Mesendoderm (in vitro differentiated cells): Measurements from ENCODE around the gene FOXD2.

Experiments used
- DNase-seq: peaks from one replicate; pipeline ENCODE4 v3.0.0; 2013
- H2AK5ac ChIP-seq: 2 replicates; pipeline ENCODE4 v1.6.1; 2013; ENCODE audit warnings: low read length, inconsistent platforms
- H2BK120ac ChIP-seq: 2 replicates; pipeline ENCODE4 v1.6.1; 2013; ENCODE audit warnings: low read depth, mild to moderate bottlenecking, low read length, moderate library complexity, mixed read lengths
- H2BK15ac ChIP-seq: replicated peaks from 2 replicates; pipeline ENCODE4 v1.6.1; 2013; ENCODE audit warnings: low read depth, mild to moderate bottlenecking, moderate library complexity
- H2BK5ac ChIP-seq: 2 replicates; pipeline ENCODE4 v1.6.1; 2013; ENCODE audit warnings: low read length, inconsistent platforms
- H3K18ac ChIP-seq: 2 replicates; pipeline ENCODE4 v1.6.1; 2013; ENCODE audit warnings: mild to moderate bottlenecking, low read length, mixed read lengths
- H3K23ac ChIP-seq: one replicate; pipeline ENCODE4 v1.6.1; 2013; ENCODE audit warnings: low read length
- H3K27ac ChIP-seq: 2 replicates; pipeline ENCODE4 v1.5.1; 2013; ENCODE audit warnings: low read depth, mild to moderate bottlenecking, inconsistent platforms, low read length, moderate library complexity
- H3K27me3 ChIP-seq: 2 replicates; pipeline ENCODE4 v1.6.1; 2013; ENCODE audit warnings: low read length, control low read depth, mild to moderate bottlenecking, inconsistent platforms; ENCODE audit not compliant: insufficient read depth, poor library complexity
- H3K36me3 ChIP-seq: 2 replicates; pipeline ENCODE4 v1.6.1; 2013; ENCODE audit warnings: low read length, inconsistent platforms; ENCODE audit not compliant: control insufficient read depth, insufficient read depth
- H3K4ac ChIP-seq: one replicate; pipeline ENCODE4 v1.6.1; 2013; ENCODE audit warnings: low read depth, mild to moderate bottlenecking, low read length, moderate library complexity
- H3K4me1 ChIP-seq: 2 replicates; pipeline ENCODE4 v1.6.1; 2013; ENCODE audit warnings: low read depth, low read length, inconsistent platforms; ENCODE audit not compliant: control insufficient read depth
- H3K4me2 ChIP-seq: 2 replicates; pipeline ENCODE4 v1.6.1; 2013; ENCODE audit warnings: low read length
- H3K4me3 ChIP-seq: 2 replicates; pipeline ENCODE4 v1.5.1; 2013; ENCODE audit warnings: mild to moderate bottlenecking, low read length
- H3K56ac ChIP-seq: one replicate; pipeline ENCODE4 v1.6.1; 2013; ENCODE audit warnings: low read length
- H3K79me1 ChIP-seq: 2 replicates; pipeline ENCODE4 v1.6.1; 2013; ENCODE audit warnings: low read length, inconsistent platforms
- H3K79me2 ChIP-seq: 2 replicates; pipeline ENCODE4 v1.6.1; 2013; ENCODE audit warnings: mild to moderate bottlenecking, low read length; ENCODE audit not compliant: control insufficient read depth, insufficient read depth
- H3K9ac ChIP-seq: 2 replicates; pipeline ENCODE4 v1.6.1; 2013; ENCODE audit warnings: low read length, inconsistent platforms
- H4K5ac ChIP-seq: one replicate; pipeline ENCODE4 v1.6.1; 2013; ENCODE audit warnings: low read length
- H4K8ac ChIP-seq: one replicate; pipeline ENCODE4 v1.6.1; 2013; ENCODE audit warnings: low read depth, mild to moderate bottlenecking, control low read depth, low read length, moderate library complexity
- WGBS: extraction: QIAGEN DNeasy Blood & Tissue Kit; methylation state at CpG from one replicate; pipeline ENCODE4 v1.1.7; 2013; ENCODE audit warnings: low lambda C conversion rate, missing lambda C conversion rate; ENCODE audit not compliant: insufficient coverage; ENCODE audit errors: extremely low coverage; 5-methylcytosine and 5-hydroxymethylcytosine counted together

FOXD2 gene

GRCh38 chr1:47396671-47397196, 41.1 kb upstream of the FOXD2 start:
- Histone ChIP-seq H3K79me2 (no peaks in the 10 kb centered on the region), H3K27me3 (no peaks in the 10 kb centered on the region), H3K79me1 (no peaks in the 10 kb centered on the region), H3K4ac (no peak overlapping the region), H3K4me1 (no peaks in the 10 kb centered on the region), H3K4me2 (no peak overlapping the region), H2BK5ac (no peak overlapping the region), H3K56ac (no peak overlapping the region), H3K27ac (no peak overlapping the region), H4K8ac (no peak overlapping the region), H3K18ac (no peak overlapping the region), H3K4me3 (no peak overlapping the region), H3K36me3 (no peaks in the 10 kb centered on the region), H2BK120ac (no peak overlapping the region), H3K9ac (no peak overlapping the region), H2AK5ac (no peak overlapping the region), H3K23ac (no peak overlapping the region), H4K5ac (no peak overlapping the region), H2BK15ac (no peak overlapping the region)
- DNase-seq: no peak
- no CpG with 5 or more reads among the region's 6 CpGs for WGBS

- no peak overlapping the region for H4K5ac ChIP-seq
- H3K79me2 ChIP-seq: no peaks in the 10 kb centered on the region
- no peak overlapping the region for H2BK120ac ChIP-seq
- DNase-seq: no peak
- H4K8ac ChIP-seq: no peak overlapping the region
- no peak overlapping the region for H3K9ac ChIP-seq
- no peaks in the 10 kb centered on the region for H3K27me3 ChIP-seq
- WGBS: no CpG with 5 or more reads among the region's 4 CpGs
- H3K36me3 ChIP-seq: no peaks in the 10 kb centered on the region
- no peak overlapping the region for H3K4me3 ChIP-seq
- no peak overlapping the region for H3K56ac ChIP-seq
- no peak overlapping the region for H2BK15ac ChIP-seq
- H3K4me2 ChIP-seq: no peak overlapping the region
- no peak overlapping the region for H2BK5ac ChIP-seq
- H3K4me1 ChIP-seq: no peaks in the 10 kb centered on the region
- H3K23ac ChIP-seq: no peak overlapping the region
- no peak overlapping the region for H3K4ac ChIP-seq
- H3K27ac ChIP-seq: no peak overlapping the region
- H2AK5ac ChIP-seq: no peak overlapping the region
- H3K18ac ChIP-seq: no peak overlapping the region
- H3K79me1 ChIP-seq: no peaks in the 10 kb centered on the region
Observed at GRCh38 chr1:47399138-47399845, 38.6 kb upstream of the FOXD2 start.

GRCh38 chr1:47399846-47400155, 38.0 kb upstream of the FOXD2 start:
- Histone ChIP-seq H2BK120ac (no peak overlapping the region), H3K23ac (no peak overlapping the region), H2BK5ac (no peak overlapping the region), H2AK5ac (no peak overlapping the region), H3K4me1 (no peaks in the 10 kb centered on the region), H3K56ac (no peak overlapping the region), H3K9ac (no peak overlapping the region), H3K4ac (no peak overlapping the region), H3K4me2 (no peak overlapping the region), H3K27ac (no peak overlapping the region), H3K36me3 (no peaks in the 10 kb centered on the region), H3K27me3 (no peaks in the 10 kb centered on the region), H4K5ac (no peak overlapping the region), H3K79me2 (no peaks in the 10 kb centered on the region), H3K4me3 (no peak overlapping the region), H4K8ac (no peak overlapping the region), H3K79me1 (no peaks in the 10 kb centered on the region), H2BK15ac (no peak overlapping the region), H3K18ac (no peak overlapping the region)
- no CpG with 5 or more reads among the region's 4 CpGs for WGBS
- DNase-seq: no peak

GRCh38 chr1:47401761-47402160, 36.1 kb upstream of the FOXD2 start:
- Histone ChIP-seq H2BK15ac (no peak overlapping the region), H2BK120ac (no peak overlapping the region), H3K4ac (no peak overlapping the region), H3K4me2 (no peak overlapping the region), H2BK5ac (no peak overlapping the region), H3K36me3 (no peaks in the 10 kb centered on the region), H2AK5ac (no peak overlapping the region), H3K18ac (no peak overlapping the region), H3K4me1 (no peaks in the 10 kb centered on the region), H3K23ac (no peak overlapping the region), H3K79me1 (no peaks in the 10 kb centered on the region), H4K8ac (no peak overlapping the region), H4K5ac (no peak overlapping the region), H3K27me3 (no peaks in the 10 kb centered on the region), H3K9ac (no peak overlapping the region), H3K27ac (no peak overlapping the region), H3K4me3 (no peak overlapping the region), H3K56ac (no peak overlapping the region), H3K79me2 (no peaks in the 10 kb centered on the region)
- DNase-seq: no peak
- WGBS: no CpG with 5 or more reads among the region's 4 CpGs

- Histone ChIP-seq H3K4me3 (no peak overlapping the region), H4K8ac (no peak overlapping the region), H3K27ac (no peak overlapping the region), H3K56ac (no peak overlapping the region), H3K18ac (no peak overlapping the region), H3K79me2 (no peaks in the 10 kb centered on the region), H3K23ac (no peak overlapping the region), H3K4me2 (no peak overlapping the region), H3K27me3 (no peaks in the 10 kb centered on the region), H2AK5ac (no peak overlapping the region), H2BK120ac (no peak overlapping the region), H3K4me1 (no peaks in the 10 kb centered on the region), H3K79me1 (no peaks in the 10 kb centered on the region), H2BK15ac (no peak overlapping the region), H2BK5ac (no peak overlapping the region), H4K5ac (no peak overlapping the region), H3K4ac (no peak overlapping the region), H3K36me3 (no peaks in the 10 kb centered on the region), H3K9ac (no peak overlapping the region)
- DNase-seq: no peak
- no CpG with 5 or more reads among the region's 4 CpGs for WGBS
Observed at GRCh38 chr1:47402591-47402990, 35.3 kb upstream of the FOXD2 start.

GRCh38 chr1:47403321-47403910, 34.4 kb upstream of the FOXD2 start:
- H2BK120ac ChIP-seq: no peak overlapping the region
- H3K36me3 ChIP-seq: no peaks in the 10 kb centered on the region
- H4K5ac ChIP-seq: no peak overlapping the region
- no peaks in the 10 kb centered on the region for H3K4me1 ChIP-seq
- no peak overlapping the region for H3K4me3 ChIP-seq
- WGBS: no CpG with 5 or more reads among the region's 4 CpGs
- H2AK5ac ChIP-seq: no peak overlapping the region
- no peak overlapping the region for H3K9ac ChIP-seq
- H3K18ac ChIP-seq: no peak overlapping the region
- H2BK5ac ChIP-seq: no peak overlapping the region
- H3K27ac ChIP-seq: no peak overlapping the region
- H3K27me3 ChIP-seq: no peaks in the 10 kb centered on the region
- no peaks in the 10 kb centered on the region for H3K79me2 ChIP-seq
- H4K8ac ChIP-seq: no peak overlapping the region
- no peak overlapping the region for H3K4ac ChIP-seq
- H3K79me1 ChIP-seq: no peaks in the 10 kb centered on the region
- DNase-seq: no peak
- H3K23ac ChIP-seq: no peak overlapping the region
- no peak overlapping the region for H3K4me2 ChIP-seq
- H3K56ac ChIP-seq: no peak overlapping the region
- H2BK15ac ChIP-seq: no peak overlapping the region
